ENCODE results near the gene IGF2BP2.
"Not testable (repeated sequence)": the region's sequence is repeated elsewhere in the genome, so short reads cannot be mapped to it uniquely, and the experiment has no call there.

IGF2BP2 gene

GRCh38 chr3:185813205-185813604, 11.6 kb downstream of the IGF2BP2 start:
- intact Hi-C loops (cut with DNase I): no loop called here
- DNase-seq: no peak

- intact Hi-C loops (cut with DNase I): no loop called here
- no peak for DNase-seq
Observed at GRCh38 chr3:185807445-185808068, 17.3 kb downstream of the IGF2BP2 start.

GRCh38 chr3:185798831-185799110, 26.1 kb downstream of the IGF2BP2 start:
- DNase-seq; intact Hi-C loops (cut with DNase I): not testable (repeated sequence)

GRCh38 chr3:185797993-185798830, 26.6 kb downstream of the IGF2BP2 start:
- no peak for DNase-seq

GRCh38 chr3:185797108-185797881, 27.5 kb downstream of the IGF2BP2 start:
- intact Hi-C loops (cut with DNase I): no loop called here
- no peak for DNase-seq

More at GRCh38 chr3:185797993-185798830, 26.6 kb downstream of the IGF2BP2 start:
- intact Hi-C loops (cut with DNase I): no loop called here

- intact Hi-C loops (cut with DNase I): no loop called here
Observed at GRCh38 chr3:185796431-185797107, 28.3 kb downstream of the IGF2BP2 start.

GRCh38 chr3:185793381-185793780, 31.5 kb downstream of the IGF2BP2 start:
- no peak for DNase-seq
- intact Hi-C loops (cut with DNase I): no loop called here

More at GRCh38 chr3:185796431-185797107, 28.3 kb downstream of the IGF2BP2 start:
- no peak for DNase-seq

GRCh38 chr3:185792955-185793354, 31.9 kb downstream of the IGF2BP2 start:
- intact Hi-C loops (cut with DNase I): no loop called here
- DNase-seq: no peak

GRCh38 chr3:185789891-185790830, 34.7 kb downstream of the IGF2BP2 start:
- no peak for DNase-seq

GRCh38 chr3:185789134-185789533, 35.7 kb downstream of the IGF2BP2 start:
- intact Hi-C loops (cut with DNase I): no loop called here
- no peak for DNase-seq

More at GRCh38 chr3:185789891-185790830, 34.7 kb downstream of the IGF2BP2 start:
- intact Hi-C loops (cut with DNase I): no loop called here

- intact Hi-C loops (cut with DNase I): no loop called here
- no peak for DNase-seq
Observed at GRCh38 chr3:185788292-185788691, 36.5 kb downstream of the IGF2BP2 start.

- intact Hi-C loops (cut with DNase I): no loop called here
- no peak for DNase-seq
Observed at GRCh38 chr3:185786956-185787877, 37.6 kb downstream of the IGF2BP2 start.

- intact Hi-C loops (cut with DNase I); DNase-seq: not testable (repeated sequence)
Observed at GRCh38 chr3:185786258-185786657, 38.6 kb downstream of the IGF2BP2 start.

- intact Hi-C loops (cut with DNase I): no loop called here
- DNase-seq: no peak
Observed at GRCh38 chr3:185784317-185784716, 40.5 kb downstream of the IGF2BP2 start.

- intact Hi-C loops (cut with DNase I): no loop called here
- no peak for DNase-seq
Observed at GRCh38 chr3:185781759-185782158, 43.1 kb downstream of the IGF2BP2 start.

- DNase-seq: no peak
- intact Hi-C loops (cut with DNase I): no loop called here
Observed at GRCh38 chr3:185779461-185779860, 45.4 kb downstream of the IGF2BP2 start.

GRCh38 chr3:185778821-185779220, 46.0 kb downstream of the IGF2BP2 start:
- intact Hi-C loops (cut with DNase I): no loop called here
- no peak for DNase-seq

GRCh38 chr3:185778094-185778493, 46.7 kb downstream of the IGF2BP2 start:
- no peak for DNase-seq
- intact Hi-C loops (cut with DNase I): no loop called here

GRCh38 chr3:185770109-185770508, 54.7 kb downstream of the IGF2BP2 start:
- DNase-seq: no peak
- intact Hi-C loops (cut with DNase I): no loop called here
